Suppressor macrophage treated with lipopolysaccharide for 1 hour (primary cell): ENCODE data around the gene PCDHGA1.
"Not testable (repeated sequence)": the region's sequence is repeated elsewhere in the genome, so short reads cannot be mapped to it uniquely, and the experiment has no call there.

Experiments
- DNase-seq, 3 donors: peaks; one replicate each; pipeline ENCODE4 v3.0.0-alpha.2; 2020 to 2022

PCDHGA1 gene

GRCh38 chr5:141330299-141331080 lies at the start of gene PCDHGA1:
TSS of gene PCDHGA1 (plus strand) at chr5:141330514.
- peak in 1 of 3 donors; percentile 16 for DNase-seq

GRCh38 chr5:141298376-141298775 lies 31.9 kb upstream of the PCDHGA1 start:
- no peak for DNase-seq

- DNase-seq = no peak
Measured at GRCh38 chr5:141303756-141304155, 26.6 kb upstream of the PCDHGA1 start, which contains the start of gene SLC25A2. TSS of gene SLC25A2 (minus strand) at chr5:141304049. CDS start at chr5:141303865, 184 bp downstream.

- DNase-seq = no peak
Measured at GRCh38 chr5:141306630-141307029, 23.7 kb upstream of the PCDHGA1 start.

GRCh38 chr5:141313711-141314110 lies 16.6 kb upstream of the PCDHGA1 start:
- no peak for DNase-seq

- DNase-seq = not testable (repeated sequence)
Measured at GRCh38 chr5:141316963-141317362, 13.4 kb upstream of the PCDHGA1 start.

GRCh38 chr5:141319202-141319601 lies 11.1 kb upstream of the PCDHGA1 start:
- no peak for DNase-seq

GRCh38 chr5:141319699-141320098 lies 10.6 kb upstream of the PCDHGA1 start:
- DNase-seq = no peak

GRCh38 chr5:141320225-141321169 lies 9.8 kb upstream of the PCDHGA1 start, which contains the start of gene TAF7:
TSS of gene TAF7 (minus strand) at chr5:141320784. CDS start at chr5:141320044, 740 bp downstream.
- peak; percentile 96 to 98 (median 97) for DNase-seq

- DNase-seq = no peak
Measured at GRCh38 chr5:141322261-141322660, 8.1 kb upstream of the PCDHGA1 start.

GRCh38 chr5:141326088-141326854 lies 4.0 kb upstream of the PCDHGA1 start:
- peak; percentile 39 to 53 (median 51) for DNase-seq

- DNase-seq = no peak
Measured at GRCh38 chr5:141328231-141328630, 2.1 kb upstream of the PCDHGA1 start.

- not testable (repeated sequence) for DNase-seq
Measured at GRCh38 chr5:141332571-141332970, 2.3 kb downstream of the PCDHGA1 start.

GRCh38 chr5:141338538-141339306 lies 8.4 kb downstream of the PCDHGA1 start, which contains the start of gene PCDHGA2:
TSS of gene PCDHGA2 (plus strand) at chr5:141338760.
- DNase-seq = no peak

GRCh38 chr5:141340781-141341354 lies 10.6 kb downstream of the PCDHGA1 start:
- not testable (repeated sequence) for DNase-seq

- no peak for DNase-seq
Measured at GRCh38 chr5:141342773-141343172, 12.5 kb downstream of the PCDHGA1 start.

GRCh38 chr5:141343242-141343952 lies 13.1 kb downstream of the PCDHGA1 start, which contains the start of gene PCDHGA3:
TSS of gene PCDHGA3 (plus strand) at chr5:141343829. CDS start at chr5:141344034, 205 bp downstream.
- peak; percentile 32 to 38 (median 35) for DNase-seq

- no peak for DNase-seq
Measured at GRCh38 chr5:141343953-141344463, 13.7 kb downstream of the PCDHGA1 start.

GRCh38 chr5:141345327-141345726 lies 15.0 kb downstream of the PCDHGA1 start:
- no peak for DNase-seq

GRCh38 chr5:141346017-141346416 lies 15.7 kb downstream of the PCDHGA1 start:
- DNase-seq = not testable (repeated sequence)
